ENCODE results near the gene TLX3.
A peak's percentile ranks its signal among the peaks of the same experiment; 100 is the strongest.
"Not testable (repeated sequence)": the region's sequence is repeated elsewhere in the genome, so short reads cannot be mapped to it uniquely, and the experiment has no call there.

The TLX3 gene

DNA sequence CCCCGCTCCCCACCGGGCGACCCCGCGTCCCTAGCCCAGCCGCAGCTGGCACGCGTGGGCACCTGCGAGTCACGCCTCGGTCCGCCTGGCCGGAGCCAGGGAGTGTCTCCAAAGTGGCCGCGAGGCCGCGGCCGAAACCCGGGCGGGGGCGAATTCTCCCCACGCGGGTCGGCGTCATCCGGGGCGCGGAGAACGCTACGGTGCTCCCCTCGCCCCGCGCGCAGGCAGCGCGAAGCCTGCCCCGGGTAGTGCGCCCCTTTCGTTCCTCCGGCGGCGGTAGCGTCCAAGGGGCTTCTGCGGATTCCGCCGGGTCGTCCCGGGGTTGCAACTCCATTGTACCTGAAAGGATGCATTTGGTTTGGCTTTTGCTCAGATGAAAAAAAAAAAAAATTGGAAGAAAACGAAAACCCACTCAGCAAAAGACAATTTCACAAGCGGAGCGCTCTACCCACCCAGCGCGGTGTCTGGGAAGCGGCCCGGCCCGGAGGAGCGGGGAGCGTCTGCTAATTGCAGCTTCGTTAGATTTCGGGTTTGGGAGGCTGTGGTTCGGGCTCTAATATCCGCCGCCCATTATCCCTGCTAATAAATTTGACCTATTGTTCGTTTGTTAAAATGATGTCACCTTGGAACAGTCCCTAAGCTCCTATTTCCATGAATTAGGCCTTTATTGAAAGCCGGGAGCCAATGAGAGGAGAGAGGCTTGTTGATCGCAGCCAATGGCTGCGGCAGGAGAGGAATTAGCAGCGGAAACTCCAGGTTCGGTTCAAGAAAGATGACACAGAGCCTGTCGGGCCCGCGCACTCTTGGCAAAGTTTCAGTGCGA lies at the start of gene TLX3:
TLX3 (plus strand) TSS at position 796 of the 823 bp plus-strand sequence. CDS start 118 bp downstream, outside the sequence.
- peak; percentile 37 for FAIRE-seq

GRCh38 chr5:171261361-171261760 lies 47.7 kb upstream of the TLX3 start:
- FAIRE-seq: no peak

DNA sequence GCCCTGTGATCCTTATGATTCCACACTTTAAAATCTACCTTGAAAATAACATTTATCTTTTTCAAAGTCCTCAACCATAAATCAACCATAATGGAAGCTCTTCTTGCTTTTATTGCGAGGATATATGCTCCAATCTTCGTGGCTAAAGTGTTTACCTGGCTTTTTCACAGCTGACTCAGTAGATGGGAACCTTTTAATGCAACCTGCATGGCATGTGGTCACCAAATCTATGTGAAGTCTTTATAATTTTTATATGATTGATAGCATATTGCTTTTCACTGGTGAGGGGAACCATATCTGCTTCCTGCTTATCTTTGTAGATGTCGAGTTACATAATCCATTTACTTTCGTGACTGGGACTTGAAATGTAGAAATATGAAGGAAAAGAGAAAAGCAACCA lies 47.1 kb upstream of the TLX3 start:
- no peak for FAIRE-seq

DNA sequence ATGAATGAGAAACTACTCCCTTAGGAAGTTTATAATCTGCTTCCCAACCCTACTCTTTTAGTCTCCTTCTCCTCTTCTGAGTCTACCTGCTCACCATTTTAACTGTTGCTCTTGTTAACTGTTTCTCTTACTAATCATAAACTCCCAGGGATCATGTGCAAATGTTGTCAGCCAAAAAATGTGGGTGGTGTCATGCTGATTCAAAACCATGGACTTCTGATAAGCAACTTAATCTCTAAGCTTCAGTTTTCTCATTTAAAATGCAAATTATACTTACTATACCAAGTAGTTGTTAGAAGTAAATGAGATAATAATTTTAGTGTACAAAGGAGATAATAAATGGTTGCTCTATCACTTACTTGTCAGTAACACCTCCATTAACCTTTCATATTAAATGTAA lies 45.9 kb upstream of the TLX3 start:
- no peak for FAIRE-seq

DNA sequence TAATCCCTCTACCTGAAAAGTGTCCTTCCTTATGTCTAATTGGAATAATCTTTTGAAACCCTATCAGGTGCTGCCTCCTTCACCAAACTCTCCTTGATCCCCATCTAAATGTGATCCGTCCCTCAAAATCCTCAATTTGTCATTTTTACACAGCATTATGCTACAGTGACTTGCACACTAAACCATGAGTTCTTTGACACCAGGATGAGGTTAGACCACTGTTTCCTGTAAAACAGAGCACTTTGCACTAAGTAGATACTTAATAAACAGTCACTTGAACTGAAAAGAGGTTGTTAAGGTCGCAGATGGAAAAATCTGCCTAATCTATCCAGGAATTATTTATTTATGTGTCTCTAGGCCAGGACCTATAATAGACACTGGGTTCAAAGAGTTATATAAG lies 44.2 kb upstream of the TLX3 start:
- no peak for FAIRE-seq

GRCh38 chr5:171268700-171269620 lies 40.1 kb upstream of the TLX3 start:
- FAIRE-seq: no peak

GRCh38 chr5:171269717-171270116 lies 39.3 kb upstream of the TLX3 start:
- FAIRE-seq: no peak

- no peak for FAIRE-seq
Measured at GRCh38 chr5:171270136-171270535, 38.9 kb upstream of the TLX3 start.

GRCh38 chr5:171271798-171272197 lies 37.2 kb upstream of the TLX3 start:
- no peak for FAIRE-seq

- peak; percentile 78 for FAIRE-seq
Measured at GRCh38 chr5:171272996-171273970, 35.8 kb upstream of the TLX3 start.

- peak; percentile 6 for FAIRE-seq
Measured at GRCh38 chr5:171275841-171276544, 33.1 kb upstream of the TLX3 start.

GRCh38 chr5:171283753-171284152 lies 25.3 kb upstream of the TLX3 start:
- FAIRE-seq: no peak

DNA sequence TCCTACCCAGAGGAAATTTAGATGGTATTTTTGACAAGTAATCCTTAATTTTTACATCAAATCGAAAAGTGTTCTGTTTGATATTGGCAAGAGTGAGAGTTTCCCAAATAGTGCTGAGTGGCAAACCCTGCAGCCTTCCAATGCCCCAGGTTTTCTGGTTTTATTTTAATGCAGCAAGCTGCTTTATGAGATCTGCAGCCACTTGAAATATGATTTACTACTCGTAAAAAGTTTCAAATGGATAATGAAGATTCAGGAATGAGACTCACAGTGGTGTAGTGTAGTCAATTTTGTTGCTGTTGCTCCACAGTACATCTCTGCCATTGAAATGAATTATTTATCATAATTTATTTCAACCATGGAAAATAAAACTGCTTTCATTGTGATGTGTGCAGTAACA lies 23.6 kb upstream of the TLX3 start:
- FAIRE-seq: no peak

- no peak for FAIRE-seq
Measured at GRCh38 chr5:171288066-171288465, 21.0 kb upstream of the TLX3 start.

DNA sequence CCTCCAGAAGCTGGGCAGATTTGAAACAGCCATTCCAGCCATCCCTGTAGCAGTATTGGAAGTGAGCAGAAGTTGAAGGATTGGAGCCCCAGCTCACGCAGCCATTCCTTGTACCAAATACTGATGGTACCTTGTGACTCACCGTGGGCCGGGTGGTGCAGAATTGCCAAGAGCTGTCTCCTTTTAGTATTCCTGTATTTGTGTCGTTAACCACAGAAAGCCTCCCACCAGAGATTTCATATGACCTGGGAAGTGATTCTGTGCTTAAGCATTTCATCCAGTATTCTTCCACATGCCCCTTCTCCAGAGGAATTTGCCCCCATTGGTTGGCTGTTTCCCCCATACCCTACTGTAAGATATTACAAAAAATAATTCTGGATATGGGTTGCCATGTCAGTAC lies 17.7 kb upstream of the TLX3 start:
- no peak for FAIRE-seq

GRCh38 chr5:171295299-171295698 lies 13.7 kb upstream of the TLX3 start:
- no peak for FAIRE-seq

GRCh38 chr5:171295801-171296200 lies 13.2 kb upstream of the TLX3 start:
- FAIRE-seq: no peak

- not testable (repeated sequence) for FAIRE-seq
Measured at GRCh38 chr5:171297941-171298340, 11.1 kb upstream of the TLX3 start.

- no peak for FAIRE-seq
Measured at GRCh38 chr5:171299228-171299627, 9.8 kb upstream of the TLX3 start.

GRCh38 chr5:171299851-171300250 lies 9.2 kb upstream of the TLX3 start:
- no peak for FAIRE-seq

DNA sequence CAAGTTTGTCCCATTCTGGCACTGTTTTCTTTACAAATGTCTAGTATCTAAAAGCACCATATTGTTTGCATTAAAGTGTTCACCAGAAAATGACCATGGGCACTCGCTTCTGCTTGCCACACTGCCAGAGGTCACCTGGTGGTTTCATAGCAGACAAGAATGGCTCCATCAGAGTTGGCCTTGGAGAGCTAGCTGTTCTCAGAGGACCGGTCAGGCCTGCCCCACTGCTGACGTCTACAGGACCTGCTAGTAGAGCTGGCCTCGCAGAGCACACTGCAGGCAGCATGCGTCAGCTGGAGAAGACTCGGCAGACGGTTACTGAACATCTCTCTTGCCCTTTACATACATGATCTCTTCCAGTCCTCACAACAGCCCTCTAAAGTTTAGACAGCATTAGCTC lies 8.7 kb upstream of the TLX3 start:
- no peak for FAIRE-seq

- no peak for FAIRE-seq
Measured at GRCh38 chr5:171306166-171306565, 2.9 kb upstream of the TLX3 start.

Measured in G401.6 (cell line).